ENCODE measurements around the gene DHX35.

DNA sequence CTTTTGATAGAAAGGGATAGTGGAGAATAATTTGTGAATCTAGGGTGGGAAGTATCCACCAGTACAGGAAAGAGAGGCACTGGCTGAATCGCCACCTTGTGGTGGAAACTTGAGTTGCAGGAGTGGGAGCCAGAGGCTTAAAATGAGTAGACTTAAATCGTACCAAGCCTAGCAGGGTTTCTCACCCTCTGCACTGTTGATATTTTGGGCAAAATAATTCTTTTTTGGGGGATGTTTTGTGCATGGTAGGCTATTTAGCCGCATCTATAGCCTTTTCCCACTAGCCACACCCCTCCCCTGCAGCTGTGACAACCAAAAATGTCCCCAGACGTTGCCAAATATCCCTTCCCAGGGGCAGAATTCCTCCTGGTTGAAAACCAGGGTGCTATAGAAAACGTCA is 119.1 kb downstream of the DHX35 start:
- no peak for TF ChIP-seq EZH2 (IDR thresholded peaks at IDR 0.05; ENCODE audit: insufficient read depth, poor library complexity, severe bottlenecking)
- no peak for TF ChIP-seq EZH2phosphoT487 (IDR thresholded peaks at IDR 0.05; ENCODE audit: insufficient read depth, low read depth)

Measured in GM23248 (cell line).